ENCODE data around the gene LHFPL6. TPM values are rescaled to one million over a fixed set of nuclear protein-coding genes. Genes with fewer than 3 reads are reported as not detected.

The LHFPL6 gene
- total RNA-seq, 4 donors from 2014 or later = 1.8 to 14.2 (median 9.0) TPM

- Histone ChIP-seq H3K27ac (no peak overlapping the region), H3K27me3 (no peaks in the 10 kb centered on the region), H3K9me3 (no peaks in the 10 kb centered on the region), H3K4me1 (no peaks in the 10 kb centered on the region), H3K4me3 (no peak overlapping the region), H3K36me3 (no peaks in the 10 kb centered on the region)
- DNase-seq = no peak
- TF ChIP-seq CTCF (IDR thresholded peaks at IDR 0.05) = no peak
- TF ChIP-seq POLR2A (IDR thresholded peaks at IDR 0.05) = no peak
Measured at GRCh38 chr13:39417131-39417530, 185.9 kb downstream of the LHFPL6 start.

GRCh38 chr13:39415008-39415802 lies 187.8 kb downstream of the LHFPL6 start:
- Histone ChIP-seq H3K4me3 (no peak overlapping the region), H3K36me3 (no peaks in the 10 kb centered on the region), H3K27me3 (no peaks in the 10 kb centered on the region), H3K4me1 (no peaks in the 10 kb centered on the region), H3K27ac (peak overlapping the region in 1 of 4 donors; percentile 43), H3K9me3 (no peaks in the 10 kb centered on the region)
- TF ChIP-seq CTCF (IDR thresholded peaks at IDR 0.05) (peak in 2 of 6 experiments; percentile 5 to 23), POLR2A (IDR thresholded peaks at IDR 0.05) (no peak)
- no peak for DNase-seq

GRCh38 chr13:39414339-39414738 lies 188.7 kb downstream of the LHFPL6 start:
- Histone ChIP-seq H3K4me1 (no peaks in the 10 kb centered on the region), H3K36me3 (no peaks in the 10 kb centered on the region), H3K27ac (peak overlapping the region in 2 of 4 donors; percentile 3 to 43), H3K9me3 (no peaks in the 10 kb centered on the region), H3K4me3 (no peak overlapping the region), H3K27me3 (no peaks in the 10 kb centered on the region)
- no peak for TF ChIP-seq CTCF (IDR thresholded peaks at IDR 0.05)
- no peak for TF ChIP-seq POLR2A (IDR thresholded peaks at IDR 0.05)
- no peak for DNase-seq

GRCh38 chr13:39411511-39411910 lies 191.5 kb downstream of the LHFPL6 start:
- Histone ChIP-seq H3K36me3 (no peaks in the 10 kb centered on the region), H3K4me3 (no peak overlapping the region), H3K27me3 (no peaks in the 10 kb centered on the region), H3K9me3 (no peaks in the 10 kb centered on the region), H3K4me1 (no peaks in the 10 kb centered on the region), H3K27ac (no peak overlapping the region)
- TF ChIP-seq CTCF (IDR thresholded peaks at IDR 0.05) (no peak), POLR2A (IDR thresholded peaks at IDR 0.05) (no peak)
- no peak for DNase-seq

GRCh38 chr13:39410964-39411363 lies 192.0 kb downstream of the LHFPL6 start:
- Histone ChIP-seq H3K27me3 (no peaks in the 10 kb centered on the region), H3K27ac (no peak overlapping the region), H3K36me3 (no peaks in the 10 kb centered on the region), H3K4me3 (no peak overlapping the region), H3K9me3 (no peaks in the 10 kb centered on the region), H3K4me1 (no peaks in the 10 kb centered on the region)
- TF ChIP-seq POLR2A (IDR thresholded peaks at IDR 0.05) = no peak
- TF ChIP-seq CTCF (IDR thresholded peaks at IDR 0.05) = no peak
- no peak for DNase-seq

Data from Peyer's patch (tissue), 4 donors.